Measurements from ENCODE around the gene NDUFC1. TPM values are rescaled to one million over a fixed set of nuclear protein-coding genes. Genes with fewer than 3 reads are reported as not detected.

The NDUFC1 gene
- total and polyA plus RNA-seq, 2 donors (not counting 1 experiment from before 2014, with no cell fraction given), result 16.9 to 19.1 TPM

- Mint-ChIP-seq H3K4me1 (peaks cover 18% of the 10 kb centered on the region), H3K9me3 (ENCODE audit: insufficient read depth) (no peaks in the 10 kb centered on the region), H3K4me3 (peak overlapping the region; percentile 88), H3K27me3 (peaks cover 41% of the 10 kb centered on the region), H3K27ac (no peak overlapping the region)
- peaks cover 0 to 38% (median 33%) of the 10 kb centered on the region in 4 experiments for H3K27me3 ChIP-seq (replicated peaks in 1 of 4; ENCODE audit: control extremely low read depth in 1 of 4, control insufficient read depth in 3 of 4, insufficient read depth in 4 of 4, low read length in 3 of 4)
- H3K9me3 ChIP-seq (ENCODE audit: control extremely low read depth in 1 of 3, control insufficient read depth in 2 of 3, insufficient read depth in 1 of 3, low read length in 2 of 3), result peaks cover 0 to 8% (median 2%) of the 10 kb centered on the region in 3 donors
- no peaks in the 10 kb centered on the region for H4K20me1 ChIP-seq (ENCODE audit: control insufficient read depth, insufficient read depth, low read length, poor library complexity, severe bottlenecking)
- H3K36me3 ChIP-seq (replicated peaks in 1 of 2; ENCODE audit: control extremely low read depth in 1 of 2, control insufficient read depth in 1 of 2, extremely low read depth in 1 of 2, insufficient read depth in 2 of 2, low read length in 1 of 2), result no peaks in the 10 kb centered on the region
- ChIA-PET POLR2A (no interaction called here), CTCF (interaction anchor here (0.8 to 5.2 kb wide), 3 partner anchors 16 to 22 kb away, joined by 3 to 25 read pairs (median 3); partner anchors contain the start of gene NAA15)
- peak overlapping the region; percentile 77 for H2AFZ ChIP-seq (ENCODE audit: insufficient read depth, low read depth, low read length, poor library complexity, severe bottlenecking)
- peak; percentile 49 for ATAC-seq (ENCODE audit: low read depth)
- intact Hi-C loops (cut with micrococcal nuclease), result loop anchor here (2.0 kb wide), 1 partner anchor 22 kb away; the partner anchor contains the start of gene NAA15
- H3K4me1 ChIP-seq (ENCODE audit: control insufficient read depth in 2 of 2, insufficient read depth in 2 of 2, low read length in 2 of 2), result peaks cover 17 to 19% of the 10 kb centered on the region in 2 donors
- TF ChIP-seq CTCF (IDR thresholded peaks at IDR 0.05) (no peak), EZH2 (IDR thresholded peaks at IDR 0.05; ENCODE audit: borderline replicate concordance, insufficient read depth, low read depth, low read length, poor library complexity, severe bottlenecking) (no peak)
- peak overlapping the region; percentile 63 for H3K9ac ChIP-seq (ENCODE audit: low read length)
- H3K4me2 ChIP-seq (replicated peaks; ENCODE audit: low read depth, low read length, poor library complexity, severe bottlenecking), result peak overlapping the region; percentile 93
- WGBS (ENCODE audit: insufficient coverage), result 3% methylated on average over 25 of the region's 40 CpGs
- H3K79me2 ChIP-seq (ENCODE audit: control insufficient read depth, insufficient read depth, low read length), result no peaks in the 10 kb centered on the region
- DNase-seq, result peak; percentile 49
- H3K27ac ChIP-seq (ENCODE audit: low read length in 2 of 2), result no peak overlapping the region
- H3K4me3 ChIP-seq (ENCODE audit: control extremely low read depth in 1 of 5, extremely low read depth in 1 of 5, insufficient read depth in 1 of 5, low read depth in 2 of 5, low read length in 4 of 5), result peak overlapping the region; percentile 32 to 75 (median 56)
Observed at GRCh38 chr4:139278912-139279759, 23.1 kb downstream of the NDUFC1 start.

DNA sequence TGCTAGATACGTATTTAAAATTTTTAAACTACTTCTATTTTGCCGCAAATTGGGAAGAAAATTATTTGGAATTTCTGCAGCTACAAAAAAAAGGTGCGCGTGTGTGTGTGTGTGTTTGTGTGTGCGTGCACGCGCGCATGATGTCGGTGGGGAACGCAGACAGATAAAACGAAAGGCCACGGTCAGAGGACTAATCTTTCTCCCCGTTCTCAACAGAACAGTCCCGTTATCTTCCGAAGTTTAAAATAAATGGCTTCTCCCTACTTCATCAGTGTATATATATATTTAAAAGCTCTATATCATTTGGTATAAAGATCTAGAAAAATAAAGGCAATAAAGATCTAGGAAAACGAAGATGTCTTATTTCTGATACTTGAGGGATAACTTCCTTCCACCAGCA is 23.8 kb downstream of the NDUFC1 start:
- H3K9ac ChIP-seq (ENCODE audit: low read length), result peak overlapping the region; percentile 63
- no peak overlapping the region for H3K27ac ChIP-seq (ENCODE audit: low read length in 2 of 2)
- H3K9me3 Mint-ChIP-seq (ENCODE audit: insufficient read depth), result no peaks in the 10 kb centered on the region
- H3K4me2 ChIP-seq (replicated peaks; ENCODE audit: low read depth, low read length, poor library complexity, severe bottlenecking), result peak overlapping the region; percentile 93
- CTCF ChIA-PET, result interaction anchor here (0.8 to 1.3 kb wide), 2 partner anchors 18 to 23 kb away, joined by 3 read pairs; partner anchors contain the start of gene NAA15
- no peak overlapping the region for H2AFZ ChIP-seq (ENCODE audit: insufficient read depth, low read depth, low read length, poor library complexity, severe bottlenecking)
- H3K27ac Mint-ChIP-seq, result no peak overlapping the region
- H3K79me2 ChIP-seq (ENCODE audit: control insufficient read depth, insufficient read depth, low read length), result no peaks in the 10 kb centered on the region
- H3K4me3 Mint-ChIP-seq, result peak overlapping the region; percentile 88
- TF ChIP-seq CTCF (IDR thresholded peaks at IDR 0.05), result no peak
- no peak for TF ChIP-seq EZH2 (IDR thresholded peaks at IDR 0.05; ENCODE audit: borderline replicate concordance, insufficient read depth, low read depth, low read length, poor library complexity, severe bottlenecking)
- H3K4me3 ChIP-seq (ENCODE audit: control extremely low read depth in 1 of 5, extremely low read depth in 1 of 5, insufficient read depth in 1 of 5, low read depth in 2 of 5, low read length in 4 of 5), result peak overlapping the region in 4 of 5 experiments; percentile 50 to 75 (median 56)
- peaks cover 41% of the 10 kb centered on the region for H3K27me3 Mint-ChIP-seq
- POLR2A ChIA-PET, result no interaction called here
- no peak for DNase-seq
- intact Hi-C loops (cut with micrococcal nuclease), result loop anchor here (2.0 kb wide), 1 partner anchor 22 kb away; the partner anchor contains the start of gene NAA15
- no peaks in the 10 kb centered on the region for H4K20me1 ChIP-seq (ENCODE audit: control insufficient read depth, insufficient read depth, low read length, poor library complexity, severe bottlenecking)
- peaks cover 18% of the 10 kb centered on the region for H3K4me1 Mint-ChIP-seq
- H3K27me3 ChIP-seq (replicated peaks in 1 of 4; ENCODE audit: control extremely low read depth in 1 of 4, control insufficient read depth in 3 of 4, insufficient read depth in 4 of 4, low read length in 3 of 4), result peaks cover 0 to 38% (median 33%) of the 10 kb centered on the region in 4 experiments
- H3K4me1 ChIP-seq (ENCODE audit: control insufficient read depth in 2 of 2, insufficient read depth in 2 of 2, low read length in 2 of 2), result peaks cover 17 to 19% of the 10 kb centered on the region in 2 donors
- WGBS (ENCODE audit: insufficient coverage), result no CpG with 5 or more reads among the region's 16 CpGs
- no peaks in the 10 kb centered on the region for H3K36me3 ChIP-seq (replicated peaks in 1 of 2; ENCODE audit: control extremely low read depth in 1 of 2, control insufficient read depth in 1 of 2, extremely low read depth in 1 of 2, insufficient read depth in 2 of 2, low read length in 1 of 2)
- peaks cover 0 to 8% (median 2%) of the 10 kb centered on the region in 3 donors for H3K9me3 ChIP-seq (ENCODE audit: control extremely low read depth in 1 of 3, control insufficient read depth in 2 of 3, insufficient read depth in 1 of 3, low read length in 2 of 3)
- ATAC-seq (ENCODE audit: low read depth), result no peak
